PC-3 (cell line): ENCODE data around the gene RAI14. TPM values are rescaled to one million over a fixed set of nuclear protein-coding genes. Genes with fewer than 3 reads are reported as not detected.

Source experiments
- ATAC-seq: fragments of 200-7000 bp; cut with Tn5 transposase; 2 replicates; pipeline ENCODE4 v1.9.1; 2020; ENCODE audit warnings: mild to moderate bottlenecking, moderate library complexity
- BruUV-seq: library from RNA; stranded (reverse); fragments of 400-500 nt; replicated peaks from 2 replicates; lab custom pipeline; 2021; lab: Mats Ljungman, UMichigan
- CTCF ChIA-PET: fragments of 300-600 bp; sonication (Branson Sonifier 250); formaldehyde crosslinking; loops from one replicate; lab custom pipeline; 2022; ENCODE audit warnings: antibody characterized with exemption; lab: Charles Lee
- POLR2A ChIA-PET: fragments of 300-600 bp; sonication (Branson Sonifier 250); formaldehyde crosslinking; loops from one replicate; lab custom pipeline; 2022; ENCODE audit warnings: antibody characterized with exemption; ENCODE audit not compliant: unreplicated experiment; lab: Charles Lee
- DNase-seq: peaks from one replicate; pipeline ENCODE4 v3.0.0-alpha.2; 2015
- H2AFZ ChIP-seq: fragments of 300-600 bp; sonication (generic); 2 replicates; pipeline ENCODE4 v1.6.0; 2016; ENCODE audit warnings: antibody characterized with exemption, low read length
- H3F3A ChIP-seq: fragments of 300-600 bp; sonication (generic); one replicate; pipeline ENCODE4 v1.6.0; 2017; ENCODE audit warnings: antibody characterized with exemption, low read length, control low read depth, mild to moderate bottlenecking; ENCODE audit not compliant: unreplicated experiment
- H3K27ac ChIP-seq: fragments of 300-600 bp; sonication (generic); 2 replicates; pipeline ENCODE4 v1.5.1; 2016; ENCODE audit warnings: mild to moderate bottlenecking, low read length
- H3K27me3 ChIP-seq: fragments of 300-600 bp; sonication (generic); 2 replicates; pipeline ENCODE4 v1.6.1; 2016; ENCODE audit warnings: low read length, mixed read lengths
- H3K36me3 ChIP-seq: fragments of 300-600 bp; sonication (generic); 2 replicates; pipeline ENCODE4 v1.6.1; 2016; ENCODE audit warnings: low read depth, mixed run types, low read length, mixed read lengths
- H3K4me1 ChIP-seq: fragments of 300-600 bp; sonication (generic); 2 replicates; pipeline ENCODE4 v1.5.1; 2016; ENCODE audit warnings: low read length; ENCODE audit not compliant: insufficient read depth
- H3K4me2 ChIP-seq: fragments of 300-600 bp; sonication (generic); 2 replicates; pipeline ENCODE4 v1.6.0; 2016; ENCODE audit warnings: low read length
- H3K4me3 ChIP-seq: fragments of 300-600 bp; sonication (generic); 2 replicates; pipeline ENCODE4 v1.5.1; 2016; ENCODE audit warnings: mild to moderate bottlenecking, low read length, mixed read lengths
- H3K79me2 ChIP-seq: fragments of 300-600 bp; sonication (generic); 2 replicates; pipeline ENCODE4 v1.6.1; 2017; ENCODE audit warnings: low read length, mixed read lengths
- H3K9ac ChIP-seq: fragments of 300-600 bp; sonication (generic); 2 replicates; pipeline ENCODE4 v1.6.0; 2016; ENCODE audit warnings: mild to moderate bottlenecking, low read length
- H3K9me2 ChIP-seq: fragments of 300-600 bp; sonication (generic); replicated peaks from 2 replicates; pipeline ENCODE4 v1.6.1; 2016; ENCODE audit warnings: mixed run types, low read length, mixed read lengths
- H3K9me3 ChIP-seq: fragments of 300-600 bp; sonication (generic); 2 replicates; pipeline ENCODE4 v1.6.1; 2016; ENCODE audit warnings: low read length, mixed read lengths
- H4K20me1 ChIP-seq: fragments of 300-600 bp; sonication (generic); 2 replicates; pipeline ENCODE4 v1.6.1; 2016; ENCODE audit warnings: low read length, mixed read lengths
- EZH2 ChIP-seq: fragments of 300-600 bp; sonication (generic); IDR thresholded peaks from one replicate; pipeline ENCODE4 v1.6.1; 2017; ENCODE audit warnings: antibody characterized with exemption, mild to moderate bottlenecking, low read length; ENCODE audit not compliant: unreplicated experiment
- EZH2phosphoT487 ChIP-seq: fragments of 300-600 bp; sonication (generic); IDR thresholded peaks from 2 replicates; pipeline ENCODE4 v1.6.1; 2018; ENCODE audit warnings: mild to moderate bottlenecking, antibody characterized with exemption, low read length, borderline replicate concordance
- intact Hi-C: fragments of 100-400 bp; cut with micrococcal nuclease; formaldehyde crosslinking; loops from 2 replicates; pipeline ENCODE4 v1.9.0; 2023
- total RNA-seq: library from RNA; depleted of rRNA; stranded (reverse); fragments of >200 nt; gene quantifications from 2 replicates; pipeline ENCODE4 v1.2.3, GENCODE V29; 2014
- TF ChIP-seq, protein P1 (sequence below): fragments of 300-600 bp; sonication (generic); conservative IDR thresholded peaks from 2 replicates; pipeline ENCODE4 v1.5.1; 2017; ENCODE audit warnings: antibody characterized with exemption, low read depth, mild to moderate bottlenecking, low read length

RAI14 gene
- total RNA-seq, 1 experiment from 2014 or later = 73.5 TPM

DNA sequence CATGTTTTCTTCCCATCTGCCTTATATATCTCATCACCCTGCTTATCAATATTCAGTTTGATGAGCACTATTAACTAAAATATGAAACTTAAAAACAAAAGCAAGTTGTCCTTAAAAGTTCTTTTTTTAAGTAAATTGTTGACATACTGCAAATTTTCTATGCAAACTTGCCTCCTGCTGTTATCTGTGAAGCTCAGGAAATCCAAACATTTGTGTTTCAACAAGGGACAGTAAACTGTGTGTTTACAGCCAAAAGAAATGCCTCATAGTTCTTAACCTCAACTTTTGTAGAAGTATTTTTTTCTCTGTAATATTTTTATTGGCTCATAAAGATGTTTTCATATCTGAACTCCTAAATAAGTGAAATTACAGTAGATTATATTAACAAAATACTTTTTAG, 175.2 kb downstream of the RAI14 start:
- TF ChIP-seq EZH2phosphoT487 = no peak
- TF ChIP-seq EZH2 = no peak
- TF ChIP-seq, protein P1, sequence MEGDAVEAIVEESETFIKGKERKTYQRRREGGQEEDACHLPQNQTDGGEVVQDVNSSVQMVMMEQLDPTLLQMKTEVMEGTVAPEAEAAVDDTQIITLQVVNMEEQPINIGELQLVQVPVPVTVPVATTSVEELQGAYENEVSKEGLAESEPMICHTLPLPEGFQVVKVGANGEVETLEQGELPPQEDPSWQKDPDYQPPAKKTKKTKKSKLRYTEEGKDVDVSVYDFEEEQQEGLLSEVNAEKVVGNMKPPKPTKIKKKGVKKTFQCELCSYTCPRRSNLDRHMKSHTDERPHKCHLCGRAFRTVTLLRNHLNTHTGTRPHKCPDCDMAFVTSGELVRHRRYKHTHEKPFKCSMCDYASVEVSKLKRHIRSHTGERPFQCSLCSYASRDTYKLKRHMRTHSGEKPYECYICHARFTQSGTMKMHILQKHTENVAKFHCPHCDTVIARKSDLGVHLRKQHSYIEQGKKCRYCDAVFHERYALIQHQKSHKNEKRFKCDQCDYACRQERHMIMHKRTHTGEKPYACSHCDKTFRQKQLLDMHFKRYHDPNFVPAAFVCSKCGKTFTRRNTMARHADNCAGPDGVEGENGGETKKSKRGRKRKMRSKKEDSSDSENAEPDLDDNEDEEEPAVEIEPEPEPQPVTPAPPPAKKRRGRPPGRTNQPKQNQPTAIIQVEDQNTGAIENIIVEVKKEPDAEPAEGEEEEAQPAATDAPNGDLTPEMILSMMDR = no peak
- Histone ChIP-seq H3K27me3 (no peaks in the 10 kb centered on the region), H3F3A (no peaks in the 10 kb centered on the region), H3K36me3 (peaks cover 58% of the 10 kb centered on the region), H3K4me1 (no peaks in the 10 kb centered on the region), H3K79me2 (no peaks in the 10 kb centered on the region), H4K20me1 (no peaks in the 10 kb centered on the region), H3K4me2 (no peak overlapping the region), H3K9me2 (no peaks in the 10 kb centered on the region), H3K27ac (no peak overlapping the region), H2AFZ (no peak overlapping the region), H3K9ac (no peak overlapping the region), H3K4me3 (no peak overlapping the region), H3K9me3 (no peaks in the 10 kb centered on the region)
- POLR2A ChIA-PET = no interaction called here
- CTCF ChIA-PET = no interaction called here
- ATAC-seq (no peak), DNase-seq (no peak)
- intact Hi-C loops = loop anchor here (10.0 kb wide), 1 partner anchor 307 kb away; no protein-coding TSS in a partner anchor
- BruUV-seq = no TSS peak

DNA sequence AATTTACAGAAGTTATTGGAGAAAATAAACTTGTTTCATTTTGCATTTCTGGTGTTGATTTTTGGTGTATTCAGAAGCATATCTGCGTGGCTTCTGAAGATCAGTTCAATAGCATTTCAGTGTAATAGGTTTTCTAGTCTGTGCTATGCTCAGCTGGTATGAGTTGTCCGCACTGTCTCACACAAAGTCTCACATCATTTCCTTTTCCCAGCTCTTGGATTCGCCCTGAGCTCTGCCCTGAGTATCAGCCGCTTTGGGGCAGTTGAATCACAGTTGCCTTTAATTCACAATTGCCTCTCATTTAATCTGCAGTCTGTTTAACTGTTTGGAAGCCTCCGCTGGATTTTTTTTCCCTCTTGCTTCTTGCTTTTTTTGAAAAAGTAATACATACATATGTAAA, 176.4 kb downstream of the RAI14 start:
- Histone ChIP-seq H3K4me3 (no peak overlapping the region), H3K27me3 (no peaks in the 10 kb centered on the region), H3K9ac (no peak overlapping the region), H3K27ac (no peak overlapping the region), H3K36me3 (peaks cover 46% of the 10 kb centered on the region), H4K20me1 (no peaks in the 10 kb centered on the region), H2AFZ (no peak overlapping the region), H3K4me2 (no peak overlapping the region), H3K9me2 (no peaks in the 10 kb centered on the region), H3K79me2 (no peaks in the 10 kb centered on the region), H3K9me3 (no peaks in the 10 kb centered on the region), H3F3A (no peaks in the 10 kb centered on the region), H3K4me1 (no peaks in the 10 kb centered on the region)
- intact Hi-C loops = loop anchor here (10.0 kb wide), 1 partner anchor 308 kb away; no protein-coding TSS in a partner anchor
- ChIA-PET POLR2A (no interaction called here), CTCF (no interaction called here)
- no TSS peak for BruUV-seq
- DNase-seq (no peak), ATAC-seq (no peak)
- TF ChIP-seq EZH2phosphoT487 (no peak), EZH2 (no peak)
- TF ChIP-seq, protein P1 = no peak

DNA sequence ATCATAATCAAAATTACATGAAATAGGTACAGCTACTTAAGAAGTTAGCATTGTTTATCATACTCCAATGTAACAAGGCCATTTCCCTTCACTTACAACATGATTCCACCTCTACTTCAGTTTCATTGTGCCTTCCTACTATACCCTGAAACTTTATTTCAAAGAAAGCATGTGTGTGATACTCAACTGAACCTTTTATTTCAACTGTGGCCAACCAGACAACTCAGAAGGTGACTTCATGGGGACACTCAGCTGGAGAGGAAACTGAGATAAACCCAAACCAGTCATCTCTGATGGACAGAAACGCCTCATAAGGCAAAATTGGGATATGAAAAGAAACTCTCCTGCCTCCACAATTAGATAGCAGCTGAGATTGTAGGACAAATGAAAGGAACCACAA, 177.0 kb downstream of the RAI14 start:
- ATAC-seq = no peak

More for the DNA sequence above, 177.0 kb downstream of the RAI14 start:
- Histone ChIP-seq H3K79me2 (no peaks in the 10 kb centered on the region), H3F3A (no peaks in the 10 kb centered on the region), H2AFZ (no peak overlapping the region), H3K27ac (no peak overlapping the region), H3K4me3 (no peak overlapping the region), H3K9me2 (no peaks in the 10 kb centered on the region), H4K20me1 (no peaks in the 10 kb centered on the region), H3K9me3 (no peaks in the 10 kb centered on the region), H3K27me3 (no peaks in the 10 kb centered on the region), H3K4me1 (no peaks in the 10 kb centered on the region), H3K36me3 (peaks cover 41% of the 10 kb centered on the region), H3K4me2 (no peak overlapping the region), H3K9ac (no peak overlapping the region)
- intact Hi-C loops = loop anchor here (10.0 kb wide), 1 partner anchor 308 kb away; no protein-coding TSS in a partner anchor
- no TSS peak for BruUV-seq
- ChIA-PET POLR2A (no interaction called here), CTCF (no interaction called here)
- DNase-seq = no peak
- TF ChIP-seq EZH2phosphoT487 = no peak
- TF ChIP-seq, protein P1 = no peak
- no peak for TF ChIP-seq EZH2
